Inferior parietal cortex (tissue), 1 donor: ENCODE results near the gene GTF3C1.

ENCODE experiments used
- DNase-seq: peaks from one replicate; pipeline ENCODE4 v3.0.0-alpha.2; 2016; ENCODE audit errors: extremely low spot score

Gene GTF3C1

GRCh38 chr16:27517664-27518063 is 32.0 kb downstream of the GTF3C1 start:
- DNase-seq = no peak

DNA sequence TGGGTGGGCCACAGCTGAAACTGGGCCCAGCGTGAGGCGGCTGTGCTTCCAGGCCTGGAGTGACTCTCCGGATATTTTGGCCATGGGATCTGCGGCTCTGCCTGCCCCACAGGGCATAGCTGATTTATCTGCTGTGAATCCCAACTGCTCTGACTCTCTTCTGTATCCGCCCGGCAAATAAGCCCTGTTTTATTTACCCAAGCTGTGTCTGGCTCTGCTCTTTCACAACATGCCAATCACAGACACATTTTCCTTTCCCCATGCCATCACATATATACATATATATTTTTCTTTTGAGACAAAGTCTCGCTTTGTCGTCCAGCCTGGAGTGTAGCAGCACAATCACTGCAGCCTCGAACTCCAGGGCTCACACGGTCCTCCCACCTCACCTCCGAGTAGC is 33.3 kb downstream of the GTF3C1 start:
- DNase-seq = no peak

DNA sequence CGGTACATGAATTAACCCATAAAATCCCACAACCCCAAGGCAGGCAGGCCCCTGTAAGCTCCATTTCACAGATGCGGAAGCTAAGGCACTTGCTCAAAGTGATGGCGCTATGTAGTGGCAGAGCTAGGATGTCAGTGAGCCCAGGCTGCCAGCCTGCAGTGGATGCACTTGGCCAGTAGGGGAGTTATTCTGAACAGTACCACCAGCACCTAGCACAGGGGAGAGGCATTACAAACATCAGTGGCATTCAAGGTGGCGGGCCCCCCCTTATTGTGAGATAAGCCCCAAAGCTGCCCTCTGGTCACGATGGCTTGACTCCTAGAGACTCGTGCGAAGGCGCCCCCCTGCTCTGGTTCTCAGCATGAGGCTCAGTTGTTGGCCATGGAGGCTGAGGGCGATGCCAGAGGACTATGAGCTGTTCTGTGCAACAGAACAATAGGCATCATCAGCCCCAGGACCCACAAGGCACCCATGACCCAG is 33.8 kb downstream of the GTF3C1 start:
- DNase-seq = no peak

DNA sequence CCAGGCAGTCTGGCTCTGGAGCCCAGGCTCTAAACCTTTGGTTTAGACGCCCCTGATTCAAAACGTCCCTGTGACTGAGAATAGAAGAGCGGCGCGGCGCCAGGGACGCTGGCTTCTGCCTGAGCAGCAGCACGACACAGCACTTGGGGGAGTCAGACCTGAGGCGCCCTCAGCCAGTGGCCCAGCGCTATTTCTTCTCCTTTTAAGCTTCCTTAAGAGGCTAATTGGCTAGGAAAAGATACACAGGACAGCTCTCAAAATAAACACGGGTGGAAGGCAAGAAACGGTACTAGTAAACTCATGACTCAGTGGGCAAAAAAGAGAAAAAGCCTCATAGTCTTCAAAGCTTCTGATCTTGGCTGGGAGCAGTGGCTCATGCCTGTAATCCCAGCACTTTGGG is 34.9 kb downstream of the GTF3C1 start:
- DNase-seq = no peak

DNA sequence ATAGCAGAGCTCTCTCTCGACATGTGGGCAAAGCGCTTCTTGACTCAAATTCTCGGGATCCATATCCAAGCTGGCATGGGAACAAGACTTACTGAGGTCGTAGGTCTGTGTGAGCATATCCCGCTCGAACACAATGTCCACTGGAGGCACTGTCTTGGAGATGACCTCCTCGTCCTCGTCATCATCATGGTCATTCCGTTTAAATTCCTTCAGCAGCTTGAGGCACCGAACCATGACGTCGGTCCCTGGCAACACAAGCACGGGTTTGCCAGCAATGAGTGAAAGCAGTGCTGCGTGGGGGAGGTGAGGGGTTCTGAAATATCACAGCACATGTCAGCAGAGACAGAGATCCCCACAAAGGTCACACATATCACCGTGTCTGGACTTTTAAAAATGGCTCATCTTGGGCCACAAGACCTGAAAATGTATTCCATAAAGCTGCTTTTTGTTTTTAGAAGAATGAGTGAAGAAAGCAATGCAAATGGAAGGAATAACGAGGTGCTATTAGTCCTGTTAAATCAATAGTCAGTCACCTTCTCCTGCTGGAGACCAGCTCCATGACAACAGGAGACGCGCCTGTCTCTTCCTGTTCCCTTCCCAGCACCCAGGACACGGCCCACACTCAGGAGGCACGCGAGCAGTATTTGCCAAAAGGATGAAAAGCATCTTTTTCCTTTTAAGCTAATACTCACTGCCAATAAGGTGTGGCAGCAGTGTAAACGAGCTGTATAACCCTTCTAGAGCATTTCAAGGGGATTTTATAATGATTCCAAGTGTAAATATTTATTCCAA is 37.9 kb downstream of the GTF3C1 start:
- no peak for DNase-seq

- no peak for DNase-seq
Measured at GRCh38 chr16:27508476-27508875, 41.2 kb downstream of the GTF3C1 start.

DNA sequence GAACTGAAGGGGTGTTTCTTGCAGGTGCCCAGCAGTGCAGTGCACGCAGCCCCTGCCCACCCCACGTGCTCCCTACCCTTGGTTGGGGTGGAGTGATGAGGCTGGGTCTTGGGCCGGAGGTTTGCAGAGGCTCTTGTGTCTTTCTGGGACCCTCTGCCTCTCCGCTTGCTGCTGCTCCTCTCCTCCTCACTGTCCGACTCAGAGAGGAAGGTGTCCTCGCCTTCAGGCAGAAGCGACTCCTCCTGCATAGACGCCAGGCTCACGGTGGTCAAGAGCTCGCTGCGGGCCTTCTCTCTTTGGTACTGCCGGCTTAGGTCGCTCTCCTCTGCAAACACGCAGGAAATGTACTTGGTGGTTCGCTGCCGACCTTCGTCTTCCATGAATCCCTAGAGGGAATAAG is 42.9 kb downstream of the GTF3C1 start:
- no peak for DNase-seq

DNA sequence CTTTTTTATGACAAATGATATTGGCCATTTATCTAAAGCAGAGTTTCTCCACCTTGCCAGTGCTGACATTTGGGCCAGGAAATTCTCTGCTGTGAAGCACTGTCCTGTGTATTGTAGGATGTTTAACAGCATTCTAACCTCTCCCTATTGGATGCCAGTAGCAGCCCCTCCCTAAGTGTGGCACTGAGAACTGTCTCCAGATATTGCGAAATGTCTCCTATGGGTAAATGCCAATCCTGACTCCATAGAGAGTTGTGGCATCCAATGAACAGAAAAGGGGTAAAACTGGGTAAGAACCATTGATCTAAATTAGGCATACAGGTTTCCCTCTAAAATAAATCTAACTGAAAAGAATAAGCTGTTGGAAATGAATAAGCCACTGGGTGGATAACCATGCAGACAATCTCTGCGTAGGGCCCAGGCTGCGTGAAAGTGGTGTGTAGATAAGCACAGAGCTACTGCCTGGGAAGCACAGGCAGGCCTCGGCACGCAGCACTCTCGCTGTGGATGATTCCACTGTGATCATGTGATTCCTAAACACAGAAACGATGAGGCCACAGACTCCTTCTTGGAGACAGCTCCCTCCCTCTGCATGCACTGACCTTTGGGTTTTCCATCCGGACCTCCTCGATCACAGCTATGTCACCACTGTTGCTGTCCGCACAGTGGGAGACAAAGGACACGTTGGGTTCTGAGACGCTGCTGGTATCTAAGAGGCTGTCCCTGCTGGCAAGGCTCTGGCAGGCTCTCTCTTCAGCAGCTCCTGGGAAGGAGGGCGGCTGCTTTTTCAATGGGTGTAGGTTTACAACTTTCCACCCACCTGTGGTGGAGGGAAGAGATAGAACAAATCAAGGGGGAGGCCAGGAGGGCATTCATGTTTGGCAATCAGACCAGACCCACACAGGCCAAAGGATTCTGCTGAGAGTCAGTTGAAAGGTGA is 44.1 kb downstream of the GTF3C1 start:
- no peak for DNase-seq

DNA sequence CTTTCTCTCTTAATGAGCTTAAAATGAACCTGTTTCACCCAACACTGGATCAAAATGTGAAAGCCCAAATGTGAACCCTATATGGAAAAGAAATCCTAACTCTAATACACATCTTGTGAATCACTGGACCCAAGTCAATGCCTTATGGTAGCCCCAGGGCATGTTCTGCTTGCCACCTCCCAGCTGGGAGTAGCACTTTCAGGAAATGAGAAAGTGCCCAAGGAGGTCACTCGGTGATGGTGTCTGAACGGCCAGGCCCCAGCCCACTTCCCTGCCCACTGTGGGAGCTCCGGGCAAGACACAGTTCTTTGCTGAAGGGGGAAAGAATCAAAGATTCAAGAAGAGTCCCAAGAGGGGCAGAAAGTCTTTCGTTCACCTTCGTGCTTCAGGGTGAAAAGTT is 46.1 kb downstream of the GTF3C1 start:
- no peak for DNase-seq

- DNase-seq = no peak
Measured at GRCh38 chr16:27500801-27501200, 48.9 kb downstream of the GTF3C1 start.

GRCh38 chr16:27499659-27500055 is 50.1 kb downstream of the GTF3C1 start:
- no peak for DNase-seq

GRCh38 chr16:27498916-27499658 is 50.6 kb downstream of the GTF3C1 start:
- DNase-seq = no peak

DNA sequence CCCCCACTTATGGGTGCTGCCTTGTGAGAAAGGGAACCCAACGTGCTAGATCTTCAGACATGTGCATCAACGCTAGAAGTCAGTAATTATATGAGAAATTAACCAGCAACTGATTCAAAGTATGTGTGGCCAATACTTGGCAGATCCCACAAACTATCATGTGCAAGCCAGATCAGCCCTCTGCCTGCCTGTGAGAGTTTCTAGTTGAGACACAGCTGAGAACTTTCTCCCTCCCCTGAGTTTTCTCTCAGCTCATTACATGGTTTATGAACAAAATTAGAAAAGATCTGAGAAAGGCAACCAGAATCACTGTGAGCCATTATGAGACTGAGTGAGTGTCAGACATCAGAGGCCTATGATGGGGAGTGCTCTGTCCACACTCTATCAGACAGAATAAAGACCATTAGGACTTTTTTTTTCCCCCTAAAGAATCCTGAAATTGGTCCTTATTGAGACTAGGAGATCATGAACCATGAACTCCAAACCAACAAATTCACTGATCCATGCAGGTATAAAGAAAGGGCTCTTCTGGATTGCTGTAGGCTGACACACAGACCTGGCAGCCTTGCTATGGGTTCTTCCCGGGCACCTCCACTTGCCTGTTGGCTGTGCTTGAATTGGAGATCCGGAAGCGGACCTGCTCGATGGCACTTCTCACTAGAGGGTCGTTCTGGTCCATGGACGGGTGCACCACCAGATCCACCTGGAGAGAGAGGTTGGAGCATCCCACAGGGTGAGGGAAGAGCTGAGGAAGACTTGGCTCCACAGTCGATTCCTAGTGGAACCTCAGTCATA is 51.5 kb downstream of the GTF3C1 start:
- DNase-seq = no peak

DNA sequence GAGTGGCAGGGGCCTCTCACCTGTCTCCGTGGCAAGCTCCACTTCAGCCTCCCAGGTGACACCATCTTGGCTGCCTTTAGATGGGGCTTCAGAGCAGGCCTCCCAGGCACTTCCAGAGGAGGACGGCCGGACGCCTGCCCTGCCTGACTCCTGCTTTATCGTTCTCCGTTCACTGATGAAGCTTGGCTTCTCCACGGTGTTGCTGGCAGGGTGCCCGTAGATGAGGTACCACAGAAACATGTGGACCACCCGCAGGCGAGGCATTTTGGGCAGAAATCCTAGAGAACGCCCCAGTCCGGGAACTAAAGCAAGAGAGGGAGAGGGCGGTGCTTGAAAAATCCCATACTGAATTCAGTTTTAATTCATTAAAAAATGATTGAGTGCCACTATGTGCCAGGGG is 54.5 kb downstream of the GTF3C1 start:
- DNase-seq = no peak

GRCh38 chr16:27492588-27492979 is 57.1 kb downstream of the GTF3C1 start:
- no peak for DNase-seq

GRCh38 chr16:27491894-27492587 is 57.7 kb downstream of the GTF3C1 start:
- no peak for DNase-seq

GRCh38 chr16:27489906-27490305 is 59.8 kb downstream of the GTF3C1 start:
- DNase-seq = no peak

GRCh38 chr16:27489421-27489820 is 60.3 kb downstream of the GTF3C1 start:
- no peak for DNase-seq

DNA sequence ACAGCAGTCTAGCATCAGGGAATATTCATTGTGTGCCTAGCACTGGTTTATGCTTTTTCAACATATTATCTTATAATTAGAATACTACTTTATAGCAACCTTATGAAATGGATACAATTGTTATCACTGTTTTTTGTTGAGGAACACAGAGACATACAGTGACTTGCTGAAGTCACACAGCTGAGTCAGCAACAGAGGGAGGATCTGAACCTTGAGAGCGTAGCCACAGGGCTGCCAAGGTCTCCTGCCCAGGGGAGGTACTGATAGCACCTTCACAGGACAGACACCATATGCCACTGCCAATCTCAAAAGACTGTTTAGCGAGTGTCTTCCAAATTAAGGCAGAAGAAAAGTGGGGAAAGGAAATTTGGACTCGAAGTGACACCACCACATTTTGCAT is 63.0 kb downstream of the GTF3C1 start:
- DNase-seq = no peak

GRCh38 chr16:27486344-27486743 is 63.4 kb downstream of the GTF3C1 start:
- no peak for DNase-seq

GRCh38 chr16:27485811-27486210 is 63.9 kb downstream of the GTF3C1 start:
- no peak for DNase-seq
